ENCODE measurements around the gene PRIM1. TPM values are rescaled to one million over a fixed set of nuclear protein-coding genes. Genes with fewer than 3 reads are reported as not detected.

PRIM1 gene
- total and polyA plus RNA-seq, 2 of the 13 experiments (the other 11 are each of a cell fraction or from before 2014, with no cell fraction given), result 30.0 to 47.3 TPM

DNA sequence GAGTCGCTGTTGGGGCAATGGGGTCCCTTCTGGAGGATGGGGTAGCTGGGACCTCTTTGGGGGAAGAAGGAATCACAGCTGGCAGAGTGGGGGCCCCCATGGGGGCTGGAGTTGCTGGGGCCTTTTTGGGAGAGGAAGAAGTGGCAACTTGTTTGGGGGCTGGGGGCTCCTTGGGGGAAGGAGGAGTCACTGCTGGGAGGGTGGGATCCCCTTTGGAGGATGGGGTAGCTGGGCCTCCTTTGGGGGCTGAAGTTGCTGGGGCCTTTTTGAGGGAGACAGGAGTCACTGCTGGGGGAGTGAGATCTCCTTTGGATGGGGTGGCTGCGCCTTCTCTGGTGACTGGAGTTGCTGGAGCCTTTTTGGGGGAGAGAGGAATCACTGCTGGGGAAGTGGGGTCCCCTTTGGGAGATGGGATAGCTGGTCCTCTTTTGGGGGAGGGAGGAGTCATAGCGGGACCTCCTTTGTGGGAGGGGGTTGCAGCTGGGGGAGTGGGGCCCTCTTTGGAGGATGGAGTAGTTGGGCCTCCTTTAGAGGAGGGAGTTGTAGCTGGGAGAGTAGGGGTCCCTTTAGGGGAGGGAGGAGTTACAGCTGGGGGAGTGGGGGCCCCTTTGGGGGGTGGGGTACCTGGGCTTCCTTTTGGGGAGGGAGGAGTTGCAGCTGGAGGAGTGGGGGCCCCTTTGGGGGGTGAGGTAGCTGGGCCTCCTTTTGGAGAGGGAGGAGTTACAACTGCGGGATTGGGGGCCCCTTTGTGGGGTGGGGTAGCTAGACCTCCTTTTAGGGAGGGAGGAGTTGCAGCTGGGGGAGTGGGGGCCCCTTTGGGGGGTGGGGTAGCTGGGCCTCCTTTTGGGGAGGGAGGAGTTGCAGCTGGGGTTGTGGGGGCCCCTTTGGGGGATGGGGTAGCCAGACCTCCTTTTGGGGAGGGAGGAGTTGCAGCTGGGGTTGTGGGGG lies 34.9 kb downstream of the PRIM1 start:
- no peak overlapping the region for H3K4me2 ChIP-seq (ENCODE audit: low read depth, low read length)
- no peak overlapping the region for H2AFZ ChIP-seq (ENCODE audit: low read length)
- POLR2A ChIA-PET, result interaction anchor here (0.6 to 2.5 kb wide), 6 partner anchors 8 to 80 kb away, joined by 3 to 10 read pairs (median 4); partner anchors contain the start of genes NACA and PTGES3
- no peak overlapping the region for H3K4me3 ChIP-seq (replicated peaks in 1 of 3; ENCODE audit: insufficient read depth in 1 of 3, low read depth in 2 of 3, low read length in 3 of 3)
- no peak for FAIRE-seq
- in situ Hi-C loops (cut with HindIII; ENCODE audit: extremely low pct_ligation_motif_present, low pct_unique_long_range_greater_than_20kb) (no loop called here), intact Hi-C loops (cut with micrococcal nuclease; ENCODE audit: unreplicated experiment) (no loop called here)
- CTCF ChIA-PET (ENCODE audit: low intra/inter-chr PET ratio, low total read pairs), result no interaction called here
- no TSS peak for BruUV-seq (replicated peaks)
- no peak for ATAC-seq
- no peak overlapping the region for H3K27ac ChIP-seq (ENCODE audit: extremely low read length, insufficient read depth, low read length)
- WGBS (ENCODE audit: low lambda C conversion rate), result 100% methylated on average over 3 of the region's 4 CpGs
- no peak overlapping the region for H3K9ac ChIP-seq (ENCODE audit: insufficient read depth, low read depth, low read length)
- peaks cover 42% of the 10 kb centered on the region for H3K4me1 ChIP-seq (ENCODE audit: insufficient read depth, low read length)
- no peak for DNase-seq (ENCODE audit: low spot score)
- TF ChIP-seq FOXM1 (CRISPR knock-in tag; IDR thresholded peaks at IDR 0.05), result no peak
- TF ChIP-seq AGO2 (optimal IDR thresholded peaks at IDR 0.05; ENCODE audit: low read depth, low read length), result peak; percentile 33
- TF ChIP-seq ZNF331 (CRISPR knock-in tag; IDR thresholded peaks at IDR 0.05), result no peak
- no peak for TF ChIP-seq ZNF891 (CRISPR knock-in tag; IDR thresholded peaks at IDR 0.05)
- TF ChIP-seq ZNF570 (CRISPR knock-in tag; IDR thresholded peaks at IDR 0.05; ENCODE audit: borderline replicate concordance), result no peak
- TF ChIP-seq RBM39 (IDR thresholded peaks at IDR 0.05; ENCODE audit: low read depth, low read length, poor library complexity, severe bottlenecking), result no peak
- no peak for TF ChIP-seq ZNF10 (CRISPR knock-in tag; IDR thresholded peaks at IDR 0.05; ENCODE audit: borderline replicate concordance, low read depth)
- H3K79me2 ChIP-seq (ENCODE audit: insufficient read depth, low read length), result peaks cover 59% of the 10 kb centered on the region
- peaks cover 67% of the 10 kb centered on the region for H4K20me1 ChIP-seq (ENCODE audit: insufficient read depth, low read length)
- H3K9me3 ChIP-seq (ENCODE audit: low read length), result no peaks in the 10 kb centered on the region
- H3K27me3 ChIP-seq (ENCODE audit: control insufficient read depth in 1 of 2, insufficient read depth in 2 of 2, low read length in 2 of 2), result no peaks in the 10 kb centered on the region
- peaks cover 43 to 80% of the 10 kb centered on the region in 2 experiments for H3K36me3 ChIP-seq (replicated peaks in 1 of 2; ENCODE audit: control insufficient read depth in 1 of 2, insufficient read depth in 2 of 2, low read length in 2 of 2)

GRCh38 chr12:56716458-56716857 lies 35.7 kb downstream of the PRIM1 start:
- ATAC-seq, result no peak
- ChIA-PET CTCF (ENCODE audit: low intra/inter-chr PET ratio, low total read pairs) (no interaction called here), POLR2A (interaction anchor here (1.0 to 2.5 kb wide), 3 partner anchors 9 to 28 kb away, joined by 3 to 10 read pairs (median 8); partner anchors contain the start of genes NACA and PTGES3)
- Histone ChIP-seq H3K79me2 (ENCODE audit: insufficient read depth, low read length) (peaks cover 51% of the 10 kb centered on the region), H3K4me1 (ENCODE audit: insufficient read depth, low read length) (peaks cover 35% of the 10 kb centered on the region), H3K27me3 (ENCODE audit: control insufficient read depth in 1 of 2, insufficient read depth in 2 of 2, low read length in 2 of 2) (no peaks in the 10 kb centered on the region), H4K20me1 (ENCODE audit: insufficient read depth, low read length) (peaks cover 62% of the 10 kb centered on the region), H3K9ac (ENCODE audit: insufficient read depth, low read depth, low read length) (no peak overlapping the region), H3K36me3 (replicated peaks in 1 of 2; ENCODE audit: control insufficient read depth in 1 of 2, insufficient read depth in 2 of 2, low read length in 2 of 2) (peaks cover 41 to 75% of the 10 kb centered on the region in 2 experiments), H3K27ac (ENCODE audit: extremely low read length, insufficient read depth, low read length) (no peak overlapping the region), H3K4me3 (replicated peaks in 1 of 3; ENCODE audit: insufficient read depth in 1 of 3, low read depth in 2 of 3, low read length in 3 of 3) (no peak overlapping the region), H3K4me2 (ENCODE audit: low read depth, low read length) (no peak overlapping the region), H2AFZ (ENCODE audit: low read length) (no peak overlapping the region), H3K9me3 (ENCODE audit: low read length) (no peaks in the 10 kb centered on the region)
- DNase-seq (ENCODE audit: low spot score), result no peak
- TF ChIP-seq AGO2 (optimal IDR thresholded peaks at IDR 0.05; ENCODE audit: low read depth, low read length) (peak; percentile 34), MYNN (CRISPR knock-in tag; IDR thresholded peaks at IDR 0.05; ENCODE audit: low read depth) (no peak)
- in situ Hi-C loops (cut with HindIII; ENCODE audit: extremely low pct_ligation_motif_present, low pct_unique_long_range_greater_than_20kb), result no loop called here
- WGBS (ENCODE audit: low lambda C conversion rate), result 100% methylated on average over 1 of the region's 1 CpG
- BruUV-seq (replicated peaks), result no TSS peak
- intact Hi-C loops (cut with micrococcal nuclease; ENCODE audit: unreplicated experiment), result no loop called here
- no peak for FAIRE-seq
